ACHN (cell line): ENCODE results near the gene LCT.

Experiments
- DNase-seq: peaks from one replicate; pipeline ENCODE4 v3.0.0-alpha.2; 2015
- in situ Hi-C: cut with HindIII; loops from 2 replicates; pipeline ENCODE4 v1.10.0; 2017; ENCODE audit warnings: low sequenced_read_pairs, low pct_ligation_motif_present, low pct_unique_long_range_greater_than_20kb

LCT gene

DNA sequence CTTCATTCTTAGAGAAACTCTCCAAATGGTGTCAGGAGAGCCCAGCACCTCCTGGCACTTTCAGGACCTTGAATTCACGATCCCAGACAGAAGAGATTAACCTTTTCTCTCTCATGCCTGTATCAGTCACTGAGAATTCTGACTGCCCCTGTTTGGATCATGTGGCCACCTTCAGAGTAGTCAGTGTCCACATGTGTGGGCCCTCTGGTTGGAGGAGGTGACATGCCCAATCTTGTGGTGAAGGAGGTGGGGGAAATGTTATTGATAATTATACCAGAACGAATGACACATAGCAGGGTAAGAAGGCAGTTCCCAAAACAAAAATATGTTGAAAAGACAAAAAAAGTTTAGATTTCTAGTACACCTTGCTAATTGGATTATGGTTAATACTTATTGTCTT, 63.7 kb downstream of the LCT start:
- in situ Hi-C loops: no loop called here
- no peak for DNase-seq

DNA sequence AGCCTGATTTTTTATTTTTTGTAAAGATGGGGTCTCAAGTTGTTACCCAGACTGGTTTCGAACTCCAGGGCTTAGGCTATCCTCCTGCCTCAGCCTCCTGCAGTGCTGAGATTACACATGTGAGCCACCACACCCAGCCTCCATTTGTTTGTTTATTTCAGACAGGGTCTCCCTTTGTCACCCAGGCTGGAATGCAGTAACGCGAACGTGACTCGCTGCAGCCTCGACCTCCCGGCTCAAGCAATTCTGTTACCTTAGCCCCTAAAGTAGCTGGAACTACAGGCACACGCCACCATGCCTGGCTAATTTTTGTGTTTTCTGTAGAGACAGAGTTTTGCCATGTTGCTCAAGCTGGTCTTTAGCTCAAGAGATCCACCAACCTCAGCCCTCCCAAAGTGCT, 68.1 kb downstream of the LCT start:
- in situ Hi-C loops: no loop called here

DNA sequence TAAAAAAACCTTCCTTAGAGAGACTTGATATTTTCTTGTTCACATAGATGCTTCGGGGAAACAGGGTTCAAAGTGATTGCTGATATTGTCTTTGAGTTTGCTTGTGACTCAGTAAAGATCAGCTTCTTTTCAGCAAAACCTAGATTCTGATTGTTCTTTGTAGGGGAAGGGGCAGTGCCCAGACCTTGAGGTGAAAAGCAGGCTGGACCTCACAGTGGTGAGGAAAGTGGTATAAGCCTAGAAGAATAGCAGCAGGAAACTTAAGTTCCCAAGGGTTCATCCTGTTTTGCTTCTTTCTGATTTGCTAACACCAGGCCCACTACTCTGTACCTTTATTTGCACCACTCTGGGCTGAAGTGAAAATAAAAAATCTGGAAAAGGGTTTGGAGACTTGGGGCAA, 74.5 kb downstream of the LCT start:
- in situ Hi-C loops: no loop called here
- no peak for DNase-seq

More for the DNA sequence above, 68.1 kb downstream of the LCT start:
- no peak for DNase-seq

DNA sequence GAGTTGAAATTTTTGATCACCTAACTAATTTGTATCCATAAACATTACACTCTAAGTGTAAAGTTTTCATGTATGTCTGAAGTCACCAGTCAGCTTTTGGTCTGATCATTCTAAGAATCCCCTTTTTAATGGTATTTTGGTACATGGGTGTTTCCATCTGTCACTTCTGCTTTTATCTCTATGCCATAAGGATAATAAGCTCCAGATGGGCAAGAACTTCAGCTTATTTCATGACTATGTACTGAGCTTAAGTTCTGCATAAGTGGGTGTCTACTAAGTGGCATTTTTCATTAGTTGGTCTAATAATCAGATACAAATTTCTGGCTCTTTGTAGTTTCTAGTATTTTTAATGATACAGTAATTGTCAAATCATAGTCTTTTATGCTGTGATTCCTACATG, 75.0 kb downstream of the LCT start:
- in situ Hi-C loops: no loop called here
- DNase-seq: no peak

DNA sequence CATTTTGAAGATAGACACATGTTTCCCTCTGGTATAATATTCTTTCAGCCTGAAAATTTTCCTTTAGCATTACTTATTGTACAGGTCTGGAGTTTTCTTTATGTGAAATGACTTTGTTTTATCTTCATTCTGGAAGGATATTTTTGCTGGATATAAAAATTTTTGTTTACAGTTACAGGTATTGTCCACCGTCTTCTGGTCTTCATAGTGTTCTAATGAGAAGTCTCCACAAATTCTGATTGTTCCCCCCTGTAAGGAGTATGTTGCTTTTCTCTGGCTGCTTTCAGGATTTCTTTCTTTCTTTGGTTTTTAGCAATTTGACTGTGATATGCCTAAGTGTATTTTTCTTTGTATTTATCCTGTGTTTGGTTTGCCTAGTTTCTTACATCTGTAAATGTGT, 80.3 kb downstream of the LCT start:
- DNase-seq: no peak
- in situ Hi-C loops: no loop called here

DNA sequence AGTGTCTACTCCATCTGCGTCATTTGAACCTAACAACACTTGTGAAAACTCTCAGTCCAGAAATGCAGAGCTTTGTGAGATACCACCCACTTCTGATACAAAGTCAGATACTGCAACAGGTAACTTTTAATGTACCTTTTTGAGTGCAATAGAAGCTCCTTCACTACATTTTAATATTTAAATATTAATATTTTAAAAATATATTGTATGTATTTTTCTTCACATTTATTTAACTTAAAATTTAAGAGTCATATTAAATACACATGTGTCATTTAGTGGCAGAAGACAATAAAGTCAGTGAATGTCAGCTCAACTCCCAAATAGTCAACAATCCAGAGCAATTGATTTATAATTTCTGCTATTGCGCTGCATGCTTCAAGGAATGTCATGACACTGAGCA, 81.4 kb downstream of the LCT start:
- no peak for DNase-seq
- in situ Hi-C loops: no loop called here

DNA sequence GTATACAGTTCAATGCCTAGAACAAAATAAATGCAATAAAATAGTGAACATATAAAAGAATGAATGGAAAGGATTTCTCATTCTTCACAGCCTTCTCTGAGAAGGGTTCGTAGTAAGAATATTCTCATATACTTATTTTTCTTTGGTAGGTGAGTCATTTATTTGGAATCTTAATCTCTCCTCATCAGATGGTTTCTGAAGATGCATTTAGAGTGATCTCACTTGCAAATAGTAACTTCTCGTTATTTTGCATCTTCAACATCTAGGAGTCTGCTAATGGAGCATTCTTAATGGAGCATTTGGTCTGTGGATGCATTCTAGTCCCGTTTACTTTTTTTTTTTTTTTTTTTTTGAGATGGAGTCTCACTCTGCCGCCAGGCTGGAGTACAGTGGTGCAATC, 91.4 kb downstream of the LCT start:
- DNase-seq: no peak
- in situ Hi-C loops: no loop called here

DNA sequence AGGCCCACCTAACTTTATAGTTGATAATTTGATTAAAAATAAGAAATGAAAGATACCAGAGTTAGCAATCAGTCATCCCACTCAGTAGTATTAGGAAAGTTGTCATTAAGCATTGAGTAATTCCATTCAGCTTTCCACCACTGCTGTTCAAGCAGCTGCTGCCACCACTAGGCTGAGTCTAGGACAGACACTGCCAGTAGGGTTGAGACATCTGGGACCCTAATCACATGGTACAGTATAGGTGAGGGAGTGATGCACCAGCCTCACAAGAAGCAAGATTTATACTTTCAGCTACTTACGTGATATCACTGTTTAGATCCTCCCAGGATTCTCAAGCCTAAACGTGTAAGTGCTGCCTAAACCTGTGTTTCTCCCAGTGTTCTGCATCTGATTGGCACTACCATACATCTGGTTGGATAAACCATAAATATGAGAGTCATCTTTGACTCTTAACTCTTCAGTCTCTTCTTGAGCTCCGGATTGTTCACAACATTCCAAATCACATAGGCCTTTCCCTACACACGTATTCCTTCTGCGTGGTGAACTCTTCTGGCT, 92.1 kb downstream of the LCT start:
- in situ Hi-C loops: no loop called here
- DNase-seq: peak; percentile 35

DNA sequence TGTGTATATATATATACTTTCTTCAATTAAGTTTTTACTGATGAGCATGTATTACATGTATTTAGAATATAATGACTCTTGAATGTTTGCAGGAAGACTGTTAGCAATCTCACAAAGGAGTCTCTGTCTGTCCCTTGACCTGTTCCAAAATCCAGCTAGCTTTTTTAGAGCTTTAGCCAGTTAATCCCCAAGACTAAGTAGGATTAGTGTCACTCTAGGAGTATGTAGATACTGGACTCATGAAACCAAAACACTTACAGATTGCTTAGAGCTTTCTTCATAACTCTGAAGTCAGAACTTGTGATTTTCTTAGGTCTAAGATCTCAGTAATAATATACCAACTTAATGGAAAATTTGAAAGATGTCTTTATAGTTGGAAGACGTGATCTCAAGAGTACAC, 93.1 kb downstream of the LCT start:
- in situ Hi-C loops: no loop called here
- no peak for DNase-seq

DNA sequence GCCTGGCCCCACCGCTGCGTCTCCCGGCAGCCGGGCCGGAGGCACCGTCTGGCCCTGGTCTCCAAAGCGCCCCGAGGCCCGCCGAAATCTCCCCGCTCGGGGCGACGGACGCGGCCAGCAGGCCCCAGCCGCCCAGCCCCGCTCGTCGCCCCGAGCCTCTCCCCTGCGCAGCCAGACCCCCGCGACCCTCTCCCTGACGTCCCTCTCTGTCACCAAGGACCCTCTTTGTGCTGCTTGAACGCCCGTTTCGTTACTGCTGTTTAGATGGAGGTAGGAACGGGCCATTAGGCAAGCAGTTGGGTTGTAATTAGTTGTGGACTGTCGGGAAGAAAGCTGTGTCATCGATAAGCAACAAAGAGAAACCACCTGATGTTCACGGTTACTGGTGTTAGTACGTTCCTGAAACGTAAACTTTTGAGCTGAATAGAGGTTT, 94.6 kb downstream of the LCT start:
- DNase-seq: peak; percentile 74
- in situ Hi-C loops: no loop called here

DNA sequence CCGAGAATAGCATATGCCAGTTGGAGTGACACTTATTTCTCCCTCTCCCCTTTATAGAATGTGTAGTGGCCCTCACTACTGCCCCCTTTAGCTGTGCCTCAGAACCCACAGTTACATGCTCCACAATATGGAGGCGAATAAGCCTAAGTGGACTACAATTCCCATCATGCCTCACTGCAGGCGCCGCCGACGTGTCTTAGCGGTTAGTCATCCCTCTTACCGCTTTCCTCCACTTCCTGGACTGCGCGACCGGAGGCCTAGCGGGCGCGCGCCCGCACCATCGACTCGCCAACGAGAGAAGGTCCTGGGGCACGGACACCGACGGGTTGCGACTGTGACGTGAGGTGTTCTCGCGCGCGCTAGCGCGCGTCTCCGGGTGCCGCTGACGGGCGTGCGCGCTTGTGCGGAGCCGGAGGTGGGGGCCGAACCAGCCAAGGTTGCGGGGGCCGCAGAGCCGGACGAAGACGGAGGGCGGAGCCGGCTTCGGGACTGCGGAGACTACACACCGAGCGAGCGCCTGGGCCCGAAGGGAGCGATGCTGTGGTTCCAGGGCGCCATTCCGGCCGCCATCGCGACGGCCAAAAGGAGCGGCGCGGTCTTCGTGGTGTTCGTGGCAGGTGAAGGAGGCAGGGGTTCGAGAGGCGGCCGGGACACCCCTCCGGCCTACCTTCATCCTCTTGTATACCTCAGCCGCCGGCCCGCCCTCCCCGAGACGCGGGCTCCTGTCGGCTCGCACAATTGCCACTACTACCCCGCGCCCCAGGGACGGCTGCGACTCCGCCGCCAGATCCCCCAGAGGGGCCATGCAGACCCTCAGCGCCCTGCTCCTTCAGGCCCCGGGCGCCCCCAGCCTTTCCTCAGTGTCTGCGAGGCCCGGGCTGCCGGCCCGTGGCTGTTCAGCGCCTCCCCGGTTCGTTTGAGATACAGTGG, 95.3 kb downstream of the LCT start, which contains the start of gene UBXN4:
UBXN4 (plus strand) TSS at position 461 of the 930 bp plus-strand sequence; CDS start at position 536, 75 bp downstream.
- in situ Hi-C loops: no loop called here
- DNase-seq: peak; percentile 99

DNA sequence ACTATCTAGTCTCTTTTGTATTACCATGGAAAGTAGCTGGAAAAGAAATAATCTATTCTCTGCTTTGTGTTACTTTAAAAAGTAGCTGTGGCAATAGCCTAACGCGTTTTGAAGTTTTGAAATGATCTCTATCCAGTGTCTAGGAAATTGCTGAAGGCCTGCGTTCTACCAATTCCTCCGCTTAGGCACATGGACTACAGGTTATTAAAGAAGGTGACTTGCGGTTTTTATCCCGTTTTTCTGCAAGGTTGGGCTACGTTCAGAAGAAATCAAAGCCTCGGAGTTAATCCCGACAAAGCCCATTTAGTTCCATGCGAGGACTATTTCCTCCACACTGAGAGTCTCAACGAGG, 96.0 kb downstream of the LCT start:
- no peak for DNase-seq
- in situ Hi-C loops: no loop called here

DNA sequence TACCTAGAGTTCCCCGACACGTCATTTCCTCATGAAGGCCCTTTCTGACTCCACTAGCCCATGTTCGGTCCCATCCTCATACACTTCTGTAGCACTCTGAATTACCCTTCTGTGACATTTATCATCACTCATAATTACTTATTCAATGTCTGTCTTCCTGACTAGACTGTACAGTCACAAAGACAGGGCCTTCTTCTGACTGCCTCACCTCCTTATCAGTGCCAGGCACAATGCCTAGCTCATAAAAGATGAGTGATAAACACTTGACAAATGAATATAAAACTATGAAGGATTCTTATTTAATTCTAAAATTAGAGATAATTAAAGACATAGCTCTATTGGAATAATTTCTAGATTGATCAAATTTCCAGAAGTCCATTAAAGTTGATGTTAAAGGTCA, 96.8 kb downstream of the LCT start:
- no peak for DNase-seq
- in situ Hi-C loops: no loop called here
